ENCODE data around the gene CCDC142.
A peak's percentile ranks its signal among the peaks of the same experiment; 100 is the strongest.
"Not testable (repeated sequence)": the region's sequence is repeated elsewhere in the genome, so short reads cannot be mapped to it uniquely, and the experiment has no call there.

The CCDC142 gene

GRCh38 chr2:74474481-74474880 lies 8.3 kb downstream of the CCDC142 start:
- Histone ChIP-seq H3K9me3 (no peaks in the 10 kb centered on the region), H3K4me1 (no peaks in the 10 kb centered on the region), H3K4me3 (ENCODE audit: low read depth, low read length) (no peak overlapping the region), H3K36me3 (no peaks in the 10 kb centered on the region; the same call in 1 of the 2 replicates), H3K27me3 (no peaks in the 10 kb centered on the region)
- TF ChIP-seq CTCF (IDR thresholded peaks at IDR 0.05; ENCODE audit: low read depth, low read length) = no peak
- DNase-seq = no peak

- TF ChIP-seq CTCF (IDR thresholded peaks at IDR 0.05; ENCODE audit: low read depth, low read length) = no peak
- no peak for DNase-seq
- Histone ChIP-seq H3K4me3 (ENCODE audit: low read depth, low read length) (peak overlapping the region; percentile 79), H3K27me3 (no peaks in the 10 kb centered on the region), H3K36me3 (no peaks in the 10 kb centered on the region; the same call in 1 of the 2 replicates), H3K4me1 (no peaks in the 10 kb centered on the region), H3K9me3 (no peaks in the 10 kb centered on the region)
These were observed 9.9 kb downstream of the CCDC142 start for GRCh38 chr2:74472945-74473258.

- H3K27me3 ChIP-seq = no peaks in the 10 kb centered on the region
- peak within 1 kb of the TSS; percentile 79 for H3K4me3 ChIP-seq (ENCODE audit: low read depth, low read length)
- TF ChIP-seq CTCF (IDR thresholded peaks at IDR 0.05; ENCODE audit: low read depth, low read length) = no peak
- peak; percentile 89 for DNase-seq
- H3K4me1 ChIP-seq = no peaks in the 10 kb centered on the region
- no peaks in the 10 kb centered on the region for H3K9me3 ChIP-seq
- no peaks in the 10 kb centered on the region; the same call in 1 of the 2 replicates for H3K36me3 ChIP-seq
These were observed 10.5 kb downstream of the CCDC142 start, which contains the start of gene MRPL53 for GRCh38 chr2:74472086-74472944. MRPL53 (minus strand) TSS chr2:74472680; CDS start chr2:74472660, 20 bp downstream.

- peak overlapping the region; percentile 79 for H3K4me3 ChIP-seq (ENCODE audit: low read depth, low read length)
- no peaks in the 10 kb centered on the region for H3K4me1 ChIP-seq
- H3K9me3 ChIP-seq = no peaks in the 10 kb centered on the region
- no peaks in the 10 kb centered on the region for H3K27me3 ChIP-seq
- no peaks in the 10 kb centered on the region; the same call in 1 of the 2 replicates for H3K36me3 ChIP-seq
- no peak for TF ChIP-seq CTCF (IDR thresholded peaks at IDR 0.05; ENCODE audit: low read depth, low read length)
- DNase-seq = no peak
These were observed 11.3 kb downstream of the CCDC142 start for GRCh38 chr2:74471332-74472065.

- DNase-seq; H3K4me1 ChIP-seq; H3K4me3 ChIP-seq (ENCODE audit: low read depth, low read length); H3K36me3 ChIP-seq; H3K9me3 ChIP-seq; H3K27me3 ChIP-seq: not testable (repeated sequence)
These were observed 12.1 kb downstream of the CCDC142 start for GRCh38 chr2:74470742-74471141.

GRCh38 chr2:74464406-74464805 lies 18.4 kb downstream of the CCDC142 start:
- H3K9me3 ChIP-seq = no peaks in the 10 kb centered on the region
- TF ChIP-seq CTCF (IDR thresholded peaks at IDR 0.05; ENCODE audit: low read depth, low read length) = no peak
- peak overlapping the region; percentile 70 for H3K4me3 ChIP-seq (ENCODE audit: low read depth, low read length)
- no peaks in the 10 kb centered on the region; the same call in 1 of the 2 replicates for H3K36me3 ChIP-seq
- H3K4me1 ChIP-seq = no peaks in the 10 kb centered on the region
- no peaks in the 10 kb centered on the region for H3K27me3 ChIP-seq
- no peak for DNase-seq

All from BE2C (cell line).